HG03196 (cell line): Measurements from ENCODE around the gene HS3ST3A1.

Source experiments
- ATAC-seq: cut with Tn5 transposase; IDR thresholded peaks from one replicate; pipeline ENCODE4 v1.9.1; 2021; ENCODE audit not compliant: unreplicated experiment

Gene HS3ST3A1

DNA sequence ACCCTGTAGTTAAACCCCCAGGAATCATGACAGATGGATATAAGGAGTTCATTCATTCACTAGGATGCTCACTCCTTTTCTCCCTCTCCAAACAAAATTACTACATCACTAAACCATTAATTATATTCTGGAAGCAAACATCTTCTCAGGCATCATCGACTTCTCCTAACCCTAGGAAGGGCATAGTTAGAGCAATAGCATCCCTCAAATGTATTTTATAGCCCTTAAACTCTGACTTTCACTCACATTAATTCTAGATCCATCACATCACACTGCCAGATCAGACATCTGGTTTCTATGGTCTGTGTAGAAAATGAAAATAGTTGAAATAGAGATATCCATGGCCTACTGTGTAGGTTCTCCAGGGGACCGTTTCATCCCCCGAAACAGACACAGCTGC is 143.9 kb downstream of the HS3ST3A1 start:
- no peak for ATAC-seq
